ENCODE data around the gene C14orf132.

GRCh38 chr14:96081767-96082400, 42.7 kb downstream of the C14orf132 start:
- TF ChIP-seq POLR2AphosphoS5 (IDR thresholded peaks at IDR 0.05; ENCODE audit: low read depth, low read length), result no peak
- no peak for TF ChIP-seq POLR2A (IDR thresholded peaks at IDR 0.05; ENCODE audit: low read depth, low read length)
